GM18505 (cell line): Measurements from ENCODE around the gene CFAP298.
"Not testable (repeated sequence)": the region's sequence is repeated elsewhere in the genome, so short reads cannot be mapped to it uniquely, and the experiment has no call there.

Experiments used
- ATAC-seq: cut with Tn5 transposase; IDR thresholded peaks from one replicate; pipeline ENCODE4 v1.9.1; 2021; ENCODE audit not compliant: unreplicated experiment
- POLR2A ChIP-seq: IDR thresholded peaks from 4 replicates; pipeline ENCODE4 v1.6.1; 2011; ENCODE audit warnings: borderline replicate concordance; ENCODE audit not compliant: insufficient read depth, insufficient read length; ENCODE audit errors: extremely low read depth

CFAP298 gene

DNA sequence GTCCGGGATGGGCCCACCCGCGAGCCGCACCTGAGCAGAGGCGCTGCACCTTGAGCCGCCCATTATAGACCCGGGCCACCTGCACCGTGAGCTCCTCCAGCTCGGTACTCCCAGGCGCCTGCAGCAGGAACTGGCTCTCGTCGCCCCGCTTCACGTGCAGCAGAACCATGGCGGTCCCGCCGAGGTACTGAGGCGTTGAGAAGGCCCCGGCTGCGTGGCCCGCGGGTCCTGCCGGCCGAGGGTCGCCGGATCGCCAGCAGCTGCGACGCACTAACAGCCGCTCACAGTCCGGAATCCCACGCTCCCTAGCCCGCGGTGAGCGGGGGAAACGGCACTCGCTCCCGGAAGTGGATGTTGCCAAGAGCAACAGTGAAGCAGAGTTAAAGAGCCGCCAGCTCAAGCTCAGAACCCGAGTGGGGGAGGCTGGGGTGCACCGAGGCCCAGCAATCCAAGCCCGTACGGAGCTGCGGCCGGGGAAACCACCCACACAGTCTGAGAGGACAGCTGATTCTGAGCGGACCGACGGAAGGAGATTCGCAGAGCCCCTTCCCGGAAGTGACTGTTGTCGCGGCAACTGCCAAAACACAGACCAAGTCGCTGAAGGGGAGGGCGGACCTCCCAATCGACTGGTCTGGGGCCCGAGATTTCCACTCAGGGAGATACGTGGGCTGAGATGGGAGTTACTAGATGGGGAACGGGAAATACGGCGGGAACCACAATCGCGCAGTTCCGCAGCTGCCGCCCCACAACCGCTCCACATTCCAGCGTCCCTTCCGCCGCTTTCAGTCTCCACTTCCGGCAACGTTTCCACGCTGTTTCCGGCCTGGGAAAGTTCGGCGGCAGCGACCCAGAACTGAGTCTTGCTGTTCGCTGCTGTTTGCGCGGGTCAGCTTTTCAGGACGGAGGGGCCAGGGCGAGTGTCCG lies at the start of gene CFAP298:
Gene CFAP298 (minus strand): TSS at position 303 of the 924 bp plus-strand sequence. CDS start 134 bp downstream, at position 169.
- peak; percentile 71 for TF ChIP-seq POLR2A

GRCh38 chr21:32661026-32661782 lies 49.0 kb upstream of the CFAP298 start:
- ATAC-seq, result not testable (repeated sequence)

More for the DNA sequence above, at the start of gene CFAP298:
- ATAC-seq, result peak; percentile 93

- no peak for ATAC-seq
- no peak for TF ChIP-seq POLR2A
These were observed 46.3 kb upstream of the CFAP298 start for GRCh38 chr21:32658524-32658923.

DNA sequence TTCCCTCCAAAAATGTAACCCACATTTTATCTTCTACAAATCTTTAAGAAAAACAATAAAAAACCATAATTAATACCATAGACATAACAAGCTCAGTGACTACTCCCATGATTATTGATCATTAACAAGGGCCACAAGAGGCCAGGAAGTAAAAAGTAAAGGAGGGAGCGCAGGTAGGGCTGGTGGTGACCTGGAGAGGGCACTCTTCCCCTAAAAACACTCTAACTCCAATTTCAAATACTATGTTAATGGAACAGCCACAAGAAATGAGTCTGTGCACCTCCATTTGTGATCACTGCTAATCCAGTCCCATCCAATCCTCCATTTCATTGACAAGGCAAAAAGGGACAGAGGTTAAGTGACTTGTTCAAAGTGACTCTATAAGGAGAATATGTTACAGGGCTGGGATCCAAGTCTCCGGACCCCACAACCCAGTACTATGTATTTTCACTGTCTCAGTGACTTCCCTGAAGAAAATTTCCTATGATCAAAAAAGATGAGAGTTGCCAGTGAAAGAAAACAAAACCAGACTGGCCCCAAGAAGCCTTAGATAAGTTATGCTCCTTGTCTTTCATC lies 41.2 kb upstream of the CFAP298 start:
- TF ChIP-seq POLR2A, result no peak
- no peak for ATAC-seq

DNA sequence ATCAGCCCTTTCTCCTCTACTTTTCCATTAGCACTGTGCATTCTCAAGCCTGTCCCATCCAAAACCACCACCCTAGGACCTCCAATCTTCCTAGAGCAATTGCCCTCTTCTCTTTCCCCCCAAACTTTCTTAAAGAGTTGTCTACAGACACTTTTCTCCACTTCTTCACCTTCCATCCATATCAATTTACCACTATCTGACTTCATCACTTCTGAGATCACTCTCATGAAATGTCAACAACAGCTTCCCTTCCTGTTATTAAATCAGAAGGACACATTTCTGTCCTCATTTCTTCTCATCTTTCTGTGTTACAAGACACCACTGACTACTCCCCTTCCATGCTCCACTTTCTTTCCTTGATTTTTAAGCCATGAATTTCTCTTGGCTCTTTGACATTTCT lies 36.0 kb upstream of the CFAP298 start:
- no peak for ATAC-seq
- no peak for TF ChIP-seq POLR2A

GRCh38 chr21:32645261-32646182 lies 33.3 kb upstream of the CFAP298 start:
- ATAC-seq, result no peak
- no peak for TF ChIP-seq POLR2A

DNA sequence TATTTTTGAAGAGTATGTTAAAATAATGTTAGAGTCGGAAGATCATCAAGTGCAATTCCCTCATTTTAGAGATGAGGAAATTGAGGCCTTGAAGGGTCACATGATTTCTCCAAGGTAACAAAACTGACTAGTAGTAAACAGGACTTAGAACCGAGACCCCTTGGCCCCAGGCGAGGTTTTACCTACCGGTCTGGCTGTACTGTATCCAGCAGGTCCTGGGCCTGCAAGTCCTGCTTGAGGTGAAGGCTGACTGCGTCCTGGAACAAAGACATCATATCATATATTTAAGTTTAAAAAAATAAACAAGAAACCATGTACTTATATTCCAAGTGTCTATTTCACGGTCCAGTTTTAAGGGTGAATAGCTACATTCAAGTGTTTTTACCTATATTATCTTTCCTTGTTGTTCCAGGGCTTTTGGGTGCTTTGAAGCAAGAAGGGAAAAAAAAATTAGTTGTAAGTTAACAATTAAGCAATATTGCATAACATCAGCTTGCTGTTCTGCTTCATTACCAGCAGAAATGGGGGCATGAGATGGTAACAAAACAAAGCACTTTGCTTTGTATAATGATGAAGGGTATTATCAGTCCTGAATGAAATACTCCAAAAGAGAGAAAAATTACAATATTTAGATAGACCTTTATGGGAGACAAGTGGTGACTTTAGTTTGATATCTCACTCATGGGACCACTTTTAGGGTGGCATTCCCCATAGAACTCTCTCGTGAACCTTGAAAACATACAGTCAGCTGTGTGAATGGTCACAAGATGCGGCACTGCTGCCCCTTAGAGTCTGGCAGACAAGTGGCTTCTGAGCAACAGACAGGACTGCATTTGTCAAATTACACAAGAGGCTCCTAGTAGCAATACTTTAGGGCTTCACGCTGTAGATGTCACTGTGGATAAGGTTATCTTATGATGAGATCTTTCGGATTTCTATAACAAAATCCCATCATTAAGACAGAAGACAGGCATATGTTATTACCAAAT lies 29.8 kb upstream of the CFAP298 start:
- TF ChIP-seq POLR2A, result no peak
- ATAC-seq, result no peak

- no peak for TF ChIP-seq POLR2A
- no peak for ATAC-seq
These were observed 14.5 kb upstream of the CFAP298 start for GRCh38 chr21:32626621-32627196.

GRCh38 chr21:32618218-32618617 lies 6.0 kb upstream of the CFAP298 start:
- not testable (repeated sequence) for ATAC-seq

- TF ChIP-seq POLR2A, result no peak
- no peak for ATAC-seq
These were observed 1.4 kb upstream of the CFAP298 start for GRCh38 chr21:32613436-32614043.

DNA sequence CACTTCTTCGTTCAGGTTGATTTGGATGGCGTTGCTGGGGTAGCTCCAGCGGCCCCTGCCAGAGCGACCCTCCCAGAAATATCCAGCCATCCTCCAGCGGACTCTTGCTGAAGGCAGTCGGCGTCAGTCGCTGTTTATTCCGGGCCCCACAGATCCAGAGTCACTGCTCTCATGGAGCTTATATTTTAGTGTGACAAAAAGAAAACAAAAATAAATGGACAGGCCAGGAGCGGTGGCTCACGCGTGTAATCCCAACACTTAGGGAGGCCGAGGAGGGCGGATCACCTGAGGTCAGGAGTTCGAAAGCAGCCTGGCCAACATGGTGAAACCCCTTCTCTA lies 791 bp upstream of the CFAP298 start:
- no peak for ATAC-seq
- TF ChIP-seq POLR2A, result no peak

GRCh38 chr21:32611471-32611997 lies 643 bp downstream of the CFAP298 start:
- ATAC-seq, result peak; percentile 11
- TF ChIP-seq POLR2A, result no peak

- ATAC-seq, result not testable (repeated sequence)
These were observed 1.2 kb downstream of the CFAP298 start for GRCh38 chr21:32610940-32611339.
